HEK293 (cell line): ENCODE results near the gene SERPINB2.

Experiments used
- CTCF ChIA-PET: fragments of 350-600 bp; formaldehyde crosslinking; extraction: SDS; loops from one replicate; lab custom pipeline; 2021; ENCODE audit warnings: antibody characterized with exemption; lab: Yijun Ruan, JAX
- POLR2A ChIA-PET: fragments of 300-600 bp; formaldehyde crosslinking; extraction: SDS; loops from one replicate; lab custom pipeline; 2020; ENCODE audit warnings: antibody characterized with exemption, inconsistent platforms; lab: Yijun Ruan, JAX
- H3K27ac ChIP-seq: fragments of 200-500 bp; sonication (Bioruptor generic); 2 replicates; pipeline ENCODE4 v1.5.1; 2014; ENCODE audit warnings: low read depth, low read length, control low read depth, inconsistent platforms; ENCODE audit errors: extremely low read depth
- H3K36me3 ChIP-seq, 2 experiments: fragments of 200-500 bp in 1 of 2; sonication (Bioruptor generic) in 1 of 2; 1 replicate in 1 of 2; 2 replicates in 1 of 2; pipeline ENCODE4 v1.5.1; 2014 to 2017; ENCODE audit warnings: inconsistent platforms in 2 of 2, low read length in 2 of 2; ENCODE audit not compliant: control insufficient read depth in 2 of 2, insufficient read depth in 1 of 2
- H3K4me1 ChIP-seq: fragments of 200-500 bp; sonication (Bioruptor generic); 2 replicates; pipeline ENCODE4 v1.5.1; 2014; ENCODE audit warnings: mild to moderate bottlenecking, low read length, inconsistent platforms; ENCODE audit not compliant: control insufficient read depth, insufficient read depth
- H3K4me3 ChIP-seq: 2 replicates; pipeline ENCODE4 v1.5.1; 2011; ENCODE audit warnings: low read depth, mild to moderate bottlenecking, control low read depth, low read length, moderate library complexity
- H3K9me3 ChIP-seq: fragments of 200-500 bp; sonication (Bioruptor generic); 2 replicates; pipeline ENCODE4 v1.5.1; 2014; ENCODE audit warnings: low read depth, low read length, inconsistent platforms; ENCODE audit not compliant: control insufficient read depth, insufficient read depth
- GLI4 ChIP-seq: fragments of 450-650 bp; formaldehyde crosslinking; IDR thresholded peaks from 2 replicates; pipeline ENCODE4 v1.5.1; 2016; ENCODE audit warnings: missing biosample characterization, missing genetic modification characterization
- HOXD13 ChIP-seq: sonication (generic); formaldehyde crosslinking; IDR thresholded peaks from 2 replicates; pipeline ENCODE4 v1.8.0; 2022; ENCODE audit warnings: missing genetic modification reagents, borderline replicate concordance
- KLF10 ChIP-seq: fragments of 450-650 bp; IDR thresholded peaks from 2 replicates; pipeline ENCODE4 v1.5.1; 2018; ENCODE audit warnings: missing biosample characterization, mild to moderate bottlenecking, missing genetic modification characterization
- MEIS1 ChIP-seq: sonication (generic); formaldehyde crosslinking; IDR thresholded peaks from 2 replicates; pipeline ENCODE4 v1.8.1; 2022; ENCODE audit warnings: missing genetic modification reagents, mild to moderate bottlenecking, borderline replicate concordance
- ZBTB10 ChIP-seq: fragments of 450-650 bp; formaldehyde crosslinking; IDR thresholded peaks from 2 replicates; pipeline ENCODE4 v1.5.1; 2016; ENCODE audit warnings: missing biosample characterization, missing genetic modification characterization
- ZBTB20 ChIP-seq: fragments of 450-650 bp; formaldehyde crosslinking; IDR thresholded peaks from 2 replicates; pipeline ENCODE4 v1.5.1; 2016; ENCODE audit warnings: missing biosample characterization, missing genetic modification characterization
- ZBTB44 ChIP-seq: fragments of 450-650 bp; IDR thresholded peaks from 2 replicates; pipeline ENCODE4 v1.5.1; 2018; ENCODE audit warnings: missing biosample characterization, mild to moderate bottlenecking, missing genetic modification characterization
- ZNF133 ChIP-seq: fragments of 450-650 bp; formaldehyde crosslinking; IDR thresholded peaks from 2 replicates; pipeline ENCODE4 v1.5.1; 2016; ENCODE audit warnings: missing biosample characterization, missing genetic modification characterization
- ZNF140 ChIP-seq: fragments of 450-650 bp; formaldehyde crosslinking; IDR thresholded peaks from 2 replicates; pipeline ENCODE4 v1.5.1; 2016; ENCODE audit warnings: missing biosample characterization, missing genetic modification characterization
- ZNF155 ChIP-seq: fragments of 450-650 bp; formaldehyde crosslinking; IDR thresholded peaks from 2 replicates; pipeline ENCODE4 v1.5.1; 2016; ENCODE audit warnings: missing biosample characterization, missing genetic modification characterization
- ZNF214 ChIP-seq: fragments of 450-650 bp; formaldehyde crosslinking; IDR thresholded peaks from 2 replicates; pipeline ENCODE4 v1.5.1; 2017; ENCODE audit warnings: missing biosample characterization, mild to moderate bottlenecking, missing genetic modification characterization, borderline replicate concordance
- ZNF266 ChIP-seq: fragments of 450-650 bp; formaldehyde crosslinking; IDR thresholded peaks from 2 replicates; pipeline ENCODE4 v1.5.1; 2016; ENCODE audit warnings: missing biosample characterization, missing genetic modification characterization, low read depth
- ZNF354C ChIP-seq: fragments of 450-650 bp; formaldehyde crosslinking; IDR thresholded peaks from 2 replicates; pipeline ENCODE4 v1.5.1; 2016; ENCODE audit warnings: missing biosample characterization, missing genetic modification characterization, low read depth, borderline replicate concordance
- ZNF426 ChIP-seq: fragments of 450-650 bp; formaldehyde crosslinking; IDR thresholded peaks from 2 replicates; pipeline ENCODE4 v1.5.1; 2017; ENCODE audit warnings: missing biosample characterization, missing genetic modification characterization, mild to moderate bottlenecking, inconsistent platforms, moderate library complexity
- ZNF501 ChIP-seq: fragments of 450-650 bp; formaldehyde crosslinking; IDR thresholded peaks from 2 replicates; pipeline ENCODE4 v1.5.1; 2016; ENCODE audit warnings: missing biosample characterization, missing genetic modification characterization
- ZNF571 ChIP-seq: fragments of 450-650 bp; formaldehyde crosslinking; IDR thresholded peaks from 2 replicates; pipeline ENCODE4 v1.5.0; 2017; ENCODE audit warnings: missing biosample characterization, missing genetic modification characterization
- ZNF585B ChIP-seq: fragments of 450-650 bp; formaldehyde crosslinking; IDR thresholded peaks from 2 replicates; pipeline ENCODE4 v1.5.1; 2016; ENCODE audit warnings: missing biosample characterization, missing genetic modification characterization
- ZNF677 ChIP-seq: fragments of 450-650 bp; IDR thresholded peaks from 2 replicates; pipeline ENCODE4 v1.5.0; 2018; ENCODE audit warnings: missing biosample characterization, mild to moderate bottlenecking, missing genetic modification characterization, moderate library complexity
- ZNF791 ChIP-seq: fragments of 450-650 bp; formaldehyde crosslinking; IDR thresholded peaks from 2 replicates; pipeline ENCODE4 v1.5.1; 2016; ENCODE audit warnings: missing biosample characterization, missing genetic modification characterization
- ZNF830 ChIP-seq: fragments of 450-650 bp; IDR thresholded peaks from 2 replicates; pipeline ENCODE4 v1.5.0; 2018; ENCODE audit warnings: missing biosample characterization, missing genetic modification characterization, low read depth, mild to moderate bottlenecking, moderate library complexity
- ZSCAN16 ChIP-seq: fragments of 450-650 bp; formaldehyde crosslinking; IDR thresholded peaks from 2 replicates; pipeline ENCODE4 v1.5.1; 2016; ENCODE audit warnings: missing biosample characterization, missing genetic modification characterization
- ZSCAN5A ChIP-seq: fragments of 450-650 bp; formaldehyde crosslinking; IDR thresholded peaks from 2 replicates; pipeline ENCODE4 v1.5.1; 2016; ENCODE audit warnings: missing biosample characterization, missing genetic modification characterization
- ZXDB ChIP-seq: fragments of 450-650 bp; formaldehyde crosslinking; IDR thresholded peaks from 2 replicates; pipeline ENCODE4 v1.5.1; 2016; ENCODE audit warnings: missing biosample characterization, missing genetic modification characterization
- TF ChIP-seq, protein P1 (sequence below): fragments of 450-650 bp; formaldehyde crosslinking; IDR thresholded peaks from 2 replicates; pipeline ENCODE4 v1.5.1; 2017; ENCODE audit warnings: missing biosample characterization, missing genetic modification characterization
- TF ChIP-seq, protein P2 (sequence below): fragments of 450-650 bp; formaldehyde crosslinking; optimal IDR thresholded peaks from 2 replicates; pipeline ENCODE3; 2016; ENCODE audit warnings: missing biosample characterization, mild to moderate bottlenecking, missing genetic modification characterization

The SERPINB2 gene

DNA sequence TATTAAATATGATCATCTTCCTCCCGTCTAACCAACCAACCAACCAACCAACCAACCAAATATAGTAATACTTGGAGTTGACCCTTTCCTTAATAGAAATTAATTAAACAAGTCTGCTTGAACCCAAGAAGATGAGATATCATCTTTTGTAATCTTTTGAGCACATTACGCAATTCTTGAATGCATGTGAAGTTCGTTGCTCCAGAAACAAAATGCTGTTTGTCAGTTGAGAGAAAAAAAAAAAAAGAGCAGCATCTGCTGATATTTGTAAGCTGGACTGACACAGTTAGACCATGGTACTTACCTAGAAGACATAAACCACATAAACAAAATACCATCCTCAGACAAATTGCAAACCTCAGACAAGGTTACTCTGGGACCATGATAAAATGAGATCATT, 9.2 kb upstream of the SERPINB2 start (continued):
- no peak for TF ChIP-seq ZBTB20
- TF ChIP-seq, protein P1, sequence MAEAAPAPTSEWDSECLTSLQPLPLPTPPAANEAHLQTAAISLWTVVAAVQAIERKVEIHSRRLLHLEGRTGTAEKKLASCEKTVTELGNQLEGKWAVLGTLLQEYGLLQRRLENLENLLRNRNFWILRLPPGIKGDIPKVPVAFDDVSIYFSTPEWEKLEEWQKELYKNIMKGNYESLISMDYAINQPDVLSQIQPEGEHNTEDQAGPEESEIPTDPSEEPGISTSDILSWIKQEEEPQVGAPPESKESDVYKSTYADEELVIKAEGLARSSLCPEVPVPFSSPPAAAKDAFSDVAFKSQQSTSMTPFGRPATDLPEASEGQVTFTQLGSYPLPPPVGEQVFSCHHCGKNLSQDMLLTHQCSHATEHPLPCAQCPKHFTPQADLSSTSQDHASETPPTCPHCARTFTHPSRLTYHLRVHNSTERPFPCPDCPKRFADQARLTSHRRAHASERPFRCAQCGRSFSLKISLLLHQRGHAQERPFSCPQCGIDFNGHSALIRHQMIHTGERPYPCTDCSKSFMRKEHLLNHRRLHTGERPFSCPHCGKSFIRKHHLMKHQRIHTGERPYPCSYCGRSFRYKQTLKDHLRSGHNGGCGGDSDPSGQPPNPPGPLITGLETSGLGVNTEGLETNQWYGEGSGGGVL = no peak
- TF ChIP-seq ZBTB10 (tag by site-specific recombination) = no peak

GRCh38 chr18:63878925-63879324, 8.6 kb upstream of the SERPINB2 start:
- H3K27ac ChIP-seq = no peak overlapping the region
- TF ChIP-seq ZXDB (tag by site-specific recombination) = no peak
- TF ChIP-seq ZNF155 (tag by site-specific recombination) = no peak
- no peak for TF ChIP-seq ZNF214 (tag by site-specific recombination)
- TF ChIP-seq ZNF501 (tag by site-specific recombination) = no peak
- no peak for TF ChIP-seq GLI4 (tag by site-specific recombination)
- no peak for TF ChIP-seq ZNF133
- TF ChIP-seq ZNF140 (tag by site-specific recombination) = no peak
- TF ChIP-seq ZSCAN16 (tag by site-specific recombination) = no peak
- TF ChIP-seq ZNF585B = no peak
- TF ChIP-seq ZNF571 (tag by site-specific recombination) = no peak
- no peak for TF ChIP-seq KLF10
- TF ChIP-seq, protein P2, sequence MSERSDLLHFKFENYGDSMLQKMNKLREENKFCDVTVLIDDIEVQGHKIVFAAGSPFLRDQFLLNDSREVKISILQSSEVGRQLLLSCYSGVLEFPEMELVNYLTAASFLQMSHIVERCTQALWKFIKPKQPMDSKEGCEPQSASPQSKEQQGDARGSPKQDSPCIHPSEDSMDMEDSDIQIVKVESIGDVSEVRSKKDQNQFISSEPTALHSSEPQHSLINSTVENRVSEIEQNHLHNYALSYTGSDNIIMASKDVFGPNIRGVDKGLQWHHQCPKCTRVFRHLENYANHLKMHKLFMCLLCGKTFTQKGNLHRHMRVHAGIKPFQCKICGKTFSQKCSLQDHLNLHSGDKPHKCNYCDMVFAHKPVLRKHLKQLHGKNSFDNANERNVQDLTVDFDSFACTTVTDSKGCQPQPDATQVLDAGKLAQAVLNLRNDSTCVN = no peak
- no peak for TF ChIP-seq ZNF830 (tag by site-specific recombination)
- no peak for TF ChIP-seq ZNF426 (tag by site-specific recombination)
- no peak for TF ChIP-seq ZNF791 (tag by site-specific recombination)
- H3K9me3 ChIP-seq = no peaks in the 10 kb centered on the region
- H3K4me1 ChIP-seq = peaks cover 2% of the 10 kb centered on the region; the same call in 1 of the 2 replicates
- ChIA-PET CTCF (interaction anchor here (0.6 to 0.9 kb wide), 3 partner anchors 10 to 113 kb away, joined by 3 to 4 read pairs (median 3); no protein-coding TSS in a partner anchor), POLR2A (no interaction called here)
- H3K4me3 ChIP-seq = no peak overlapping the region
- H3K36me3 ChIP-seq = no peaks in the 10 kb centered on the region

GRCh38 chr18:63879709-63880108, 7.8 kb upstream of the SERPINB2 start:
- no peak overlapping the region for H3K27ac ChIP-seq
- H3K4me3 ChIP-seq = no peak overlapping the region
- no peaks in the 10 kb centered on the region for H3K36me3 ChIP-seq
- H3K9me3 ChIP-seq = no peaks in the 10 kb centered on the region
- ChIA-PET CTCF (interaction anchor here (0.6 to 0.8 kb wide), 2 partner anchors 32 to 56 kb away, joined by 3 to 6 read pairs; no protein-coding TSS in a partner anchor), POLR2A (no interaction called here)
- peaks cover 2% of the 10 kb centered on the region; the same call in 1 of the 2 replicates for H3K4me1 ChIP-seq
- no peak for TF ChIP-seq ZBTB44 (tag by site-specific recombination)
- TF ChIP-seq, protein P2 = no peak
- TF ChIP-seq ZNF501 (tag by site-specific recombination) = no peak
- TF ChIP-seq ZNF354C = no peak
- no peak for TF ChIP-seq MEIS1 (CRISPR knock-in tag)
- TF ChIP-seq HOXD13 (CRISPR knock-in tag) = no peak
- TF ChIP-seq ZNF677 (tag by site-specific recombination) = no peak
- no peak for TF ChIP-seq ZNF266
- TF ChIP-seq ZNF791 (tag by site-specific recombination) = no peak
- TF ChIP-seq ZSCAN5A = no peak
